HEK293 (cell line): Measurements from ENCODE around the gene CAMKMT.

Experiments used
- CTCF ChIA-PET: fragments of 350-600 bp; formaldehyde crosslinking; extraction: SDS; loops from one replicate; lab custom pipeline; 2021; ENCODE audit warnings: antibody characterized with exemption; lab: Yijun Ruan, JAX
- POLR2A ChIA-PET: fragments of 300-600 bp; formaldehyde crosslinking; extraction: SDS; loops from one replicate; lab custom pipeline; 2020; ENCODE audit warnings: antibody characterized with exemption, inconsistent platforms; lab: Yijun Ruan, JAX
- H3K27ac ChIP-seq: fragments of 200-500 bp; sonication (Bioruptor generic); 2 replicates; pipeline ENCODE4 v1.5.1; 2014; ENCODE audit warnings: low read depth, low read length, control low read depth, inconsistent platforms; ENCODE audit errors: extremely low read depth
- H3K36me3 ChIP-seq, 2 experiments: fragments of 200-500 bp in 1 of 2; sonication (Bioruptor generic) in 1 of 2; 1 replicate in 1 of 2; 2 replicates in 1 of 2; pipeline ENCODE4 v1.5.1; 2014 to 2017; ENCODE audit warnings: inconsistent platforms in 2 of 2, low read length in 2 of 2; ENCODE audit not compliant: control insufficient read depth in 2 of 2, insufficient read depth in 1 of 2
- H3K4me1 ChIP-seq: fragments of 200-500 bp; sonication (Bioruptor generic); 2 replicates; pipeline ENCODE4 v1.5.1; 2014; ENCODE audit warnings: mild to moderate bottlenecking, low read length, inconsistent platforms; ENCODE audit not compliant: control insufficient read depth, insufficient read depth
- H3K4me3 ChIP-seq: 2 replicates; pipeline ENCODE4 v1.5.1; 2011; ENCODE audit warnings: low read depth, mild to moderate bottlenecking, control low read depth, low read length, moderate library complexity
- H3K9me3 ChIP-seq: fragments of 200-500 bp; sonication (Bioruptor generic); 2 replicates; pipeline ENCODE4 v1.5.1; 2014; ENCODE audit warnings: low read depth, low read length, inconsistent platforms; ENCODE audit not compliant: control insufficient read depth, insufficient read depth
- GLI4 ChIP-seq: fragments of 450-650 bp; formaldehyde crosslinking; IDR thresholded peaks from 2 replicates; pipeline ENCODE4 v1.5.1; 2016; ENCODE audit warnings: missing biosample characterization, missing genetic modification characterization
- HOXA7 ChIP-seq: sonication (generic); formaldehyde crosslinking; IDR thresholded peaks from 2 replicates; pipeline ENCODE4 v1.8.1; 2022; ENCODE audit warnings: missing genetic modification reagents, borderline replicate concordance
- KLF1 ChIP-seq: fragments of 450-650 bp; formaldehyde crosslinking; IDR thresholded peaks from 2 replicates; pipeline ENCODE4 v1.5.1; 2016; ENCODE audit warnings: missing biosample characterization, missing genetic modification characterization
- KLF16 ChIP-seq: fragments of 450-650 bp; formaldehyde crosslinking; IDR thresholded peaks from 2 replicates; pipeline ENCODE4 v1.5.1; 2017; ENCODE audit warnings: missing biosample characterization, missing genetic modification characterization
- KLF8 ChIP-seq: fragments of 450-650 bp; formaldehyde crosslinking; IDR thresholded peaks from 2 replicates; pipeline ENCODE4 v1.5.1; 2016; ENCODE audit warnings: missing biosample characterization, missing genetic modification characterization
- MEIS1 ChIP-seq: sonication (generic); formaldehyde crosslinking; IDR thresholded peaks from 2 replicates; pipeline ENCODE4 v1.8.1; 2022; ENCODE audit warnings: missing genetic modification reagents, mild to moderate bottlenecking, borderline replicate concordance
- PRDM4 ChIP-seq: fragments of 450-650 bp; formaldehyde crosslinking; IDR thresholded peaks from 2 replicates; pipeline ENCODE4 v1.5.1; 2017; ENCODE audit warnings: missing biosample characterization, missing genetic modification characterization
- PRDM6 ChIP-seq: fragments of 450-650 bp; formaldehyde crosslinking; IDR thresholded peaks from 2 replicates; pipeline ENCODE4 v1.5.1; 2017; ENCODE audit warnings: missing biosample characterization, missing genetic modification characterization
- RBAK ChIP-seq: fragments of 450-650 bp; formaldehyde crosslinking; IDR thresholded peaks from 2 replicates; pipeline ENCODE4 v1.5.1; 2016; ENCODE audit warnings: missing biosample characterization, missing genetic modification characterization
- SP7 ChIP-seq: fragments of 450-650 bp; formaldehyde crosslinking; IDR thresholded peaks from 2 replicates; pipeline ENCODE4 v1.5.1; 2016; ENCODE audit warnings: missing biosample characterization, missing genetic modification characterization
- ZBTB17 ChIP-seq: fragments of 450-650 bp; formaldehyde crosslinking; IDR thresholded peaks from 2 replicates; pipeline ENCODE4 v1.5.1; 2016; ENCODE audit warnings: missing biosample characterization, missing genetic modification characterization
- ZBTB44 ChIP-seq: fragments of 450-650 bp; IDR thresholded peaks from 2 replicates; pipeline ENCODE4 v1.5.1; 2018; ENCODE audit warnings: missing biosample characterization, mild to moderate bottlenecking, missing genetic modification characterization
- ZBTB6 ChIP-seq: fragments of 450-650 bp; formaldehyde crosslinking; IDR thresholded peaks from 2 replicates; pipeline ENCODE4 v1.5.1; 2017; ENCODE audit warnings: missing biosample characterization, missing genetic modification characterization
- ZFP41 ChIP-seq: fragments of 450-650 bp; formaldehyde crosslinking; IDR thresholded peaks from 2 replicates; pipeline ENCODE4 v1.5.1; 2016; ENCODE audit warnings: missing biosample characterization, missing genetic modification characterization, borderline replicate concordance
- ZNF202 ChIP-seq: fragments of 450-650 bp; formaldehyde crosslinking; IDR thresholded peaks from 2 replicates; pipeline ENCODE4 v1.5.1; 2016; ENCODE audit warnings: missing biosample characterization, missing genetic modification characterization, borderline replicate concordance
- ZNF239 ChIP-seq: fragments of 450-650 bp; formaldehyde crosslinking; IDR thresholded peaks from 2 replicates; pipeline ENCODE4 v1.5.1; 2016; ENCODE audit warnings: missing biosample characterization, missing genetic modification characterization
- ZNF335 ChIP-seq: fragments of 450-650 bp; formaldehyde crosslinking; conservative IDR thresholded peaks from 2 replicates; pipeline ENCODE4 v1.5.1; 2016; ENCODE audit warnings: missing biosample characterization, missing genetic modification characterization
- ZNF394 ChIP-seq: fragments of 450-650 bp; formaldehyde crosslinking; IDR thresholded peaks from 2 replicates; pipeline ENCODE4 v1.5.1; 2016; ENCODE audit warnings: missing biosample characterization, missing genetic modification characterization, mild to moderate bottlenecking, moderate library complexity, borderline replicate concordance
- ZNF585B ChIP-seq: fragments of 450-650 bp; formaldehyde crosslinking; IDR thresholded peaks from 2 replicates; pipeline ENCODE4 v1.5.1; 2016; ENCODE audit warnings: missing biosample characterization, missing genetic modification characterization
- ZNF692 ChIP-seq: fragments of 450-650 bp; formaldehyde crosslinking; IDR thresholded peaks from 2 replicates; pipeline ENCODE4 v1.5.1; 2016; ENCODE audit warnings: missing biosample characterization, missing genetic modification characterization
- ZNF777 ChIP-seq: fragments of 450-650 bp; formaldehyde crosslinking; IDR thresholded peaks from 2 replicates; pipeline ENCODE4 v1.5.1; 2017; ENCODE audit warnings: missing biosample characterization, missing genetic modification characterization, borderline replicate concordance
- ZNF830 ChIP-seq: fragments of 450-650 bp; IDR thresholded peaks from 2 replicates; pipeline ENCODE4 v1.5.0; 2018; ENCODE audit warnings: missing biosample characterization, missing genetic modification characterization, low read depth, mild to moderate bottlenecking, moderate library complexity
- ZSCAN5A ChIP-seq: fragments of 450-650 bp; formaldehyde crosslinking; IDR thresholded peaks from 2 replicates; pipeline ENCODE4 v1.5.1; 2016; ENCODE audit warnings: missing biosample characterization, missing genetic modification characterization

The CAMKMT gene

GRCh38 chr2:44801841-44802776, 440.4 kb downstream of the CAMKMT start:
- POLR2A ChIA-PET = no interaction called here
- CTCF ChIA-PET = interaction anchor here (1.0 kb wide), 1 partner anchor 322 kb away, joined by 3 read pairs; no protein-coding TSS in a partner anchor
- Histone ChIP-seq H3K36me3 (no peaks in the 10 kb centered on the region), H3K27ac (no peak overlapping the region), H3K4me1 (no peaks in the 10 kb centered on the region), H3K4me3 (peak overlapping the region; percentile 23), H3K9me3 (no peaks in the 10 kb centered on the region)
- TF ChIP-seq ZNF394 (tag by site-specific recombination) = no peak
- TF ChIP-seq ZNF202 (tag by site-specific recombination) = no peak
- TF ChIP-seq GLI4 (tag by site-specific recombination) = no peak
- TF ChIP-seq RBAK = no peak
- no peak for TF ChIP-seq HOXA7 (CRISPR knock-in tag)

GRCh38 chr2:44802777-44803424, 441.2 kb downstream of the CAMKMT start:
- H3K27ac ChIP-seq = no peak overlapping the region
- ChIA-PET CTCF (interaction anchor here (1.0 kb wide), 1 partner anchor 323 kb away, joined by 3 read pairs; no protein-coding TSS in a partner anchor), POLR2A (no interaction called here)
- H3K4me1 ChIP-seq = no peaks in the 10 kb centered on the region
- H3K9me3 ChIP-seq = no peaks in the 10 kb centered on the region
- no peaks in the 10 kb centered on the region for H3K36me3 ChIP-seq
- peak overlapping the region; percentile 23 for H3K4me3 ChIP-seq
- TF ChIP-seq ZNF692 (no peak), ZNF830 (no peak), ZBTB17 (tag by site-specific recombination) (0 out of 2 replicates have a peak, but pooled peaks have one; percentile 30), ZSCAN5A (tag by site-specific recombination) (no peak), KLF1 (no peak), SP7 (tag by site-specific recombination) (peak; percentile 66), ZNF777 (tag by site-specific recombination) (no peak), ZBTB44 (tag by site-specific recombination) (peak; percentile 70), ZNF239 (tag by site-specific recombination) (no peak), MEIS1 (CRISPR knock-in tag) (no peak), KLF8 (tag by site-specific recombination) (no peak), ZBTB6 (tag by site-specific recombination) (no peak), ZNF585B (no peak), KLF16 (tag by site-specific recombination) (no peak), ZNF335 (peak; percentile 59), ZFP41 (tag by site-specific recombination) (no peak), PRDM4 (tag by site-specific recombination) (no peak), PRDM6 (tag by site-specific recombination) (no peak)
